Brain microvascular endothelial cell (primary cell): ENCODE data around the gene ANKRD12.

ENCODE experiments used
- DNase-seq: peaks from one replicate; pipeline ENCODE4 v3.0.0-alpha.2; 2020
- H3K27ac ChIP-seq: fragments of 250-450 bp; sonication (Bioruptor Pico); 2 replicates; pipeline ENCODE4 v1.5.1; 2020; ENCODE audit warnings: mild to moderate bottlenecking, moderate library complexity
- H3K27me3 ChIP-seq: fragments of 250-450 bp; sonication (Bioruptor Pico); replicated peaks from 2 replicates; pipeline ENCODE4 v1.5.1; 2020; ENCODE audit warnings: mild to moderate bottlenecking
- H3K36me3 ChIP-seq: fragments of 250-450 bp; sonication (Bioruptor Pico); replicated peaks from 2 replicates; pipeline ENCODE4 v1.5.1; 2020; ENCODE audit warnings: mild to moderate bottlenecking
- H3K4me3 ChIP-seq: 2 replicates; pipeline ENCODE4 v1.5.1; 2011; ENCODE audit warnings: low read depth, mild to moderate bottlenecking, control low read depth, low read length, moderate library complexity
- CTCF ChIP-seq: IDR thresholded peaks from 2 replicates; pipeline ENCODE4 v1.5.1; 2011; ENCODE audit warnings: low read depth, mild to moderate bottlenecking, moderate library complexity, low read length, control low read depth, inconsistent platforms; ENCODE audit errors: missing control alignments
- in situ Hi-C: cut with HindIII; loops from 2 replicates; pipeline ENCODE4 v1.10.0; 2017; ENCODE audit warnings: low sequenced_read_pairs, low pct_ligation_motif_present

The ANKRD12 gene

GRCh38 chr18:9140984-9141383, 4.4 kb downstream of the ANKRD12 start:
- Histone ChIP-seq H3K27me3 (no peaks in the 10 kb centered on the region), H3K36me3 (no peaks in the 10 kb centered on the region), H3K27ac (no peak overlapping the region), H3K4me3 (no peak overlapping the region)
- no peak for TF ChIP-seq CTCF
- no peak for DNase-seq
- in situ Hi-C loops, result no loop called here

- no peak for TF ChIP-seq CTCF
- in situ Hi-C loops, result no loop called here
- no peaks in the 10 kb centered on the region for H3K27me3 ChIP-seq
- no peak for DNase-seq
- H3K27ac ChIP-seq, result no peak overlapping the region
- H3K36me3 ChIP-seq, result no peaks in the 10 kb centered on the region
- H3K4me3 ChIP-seq, result no peak overlapping the region
These were observed 9.6 kb downstream of the ANKRD12 start for GRCh38 chr18:9146224-9146623.

GRCh38 chr18:9147440-9148202, 11.0 kb downstream of the ANKRD12 start:
- peak; percentile 84 for TF ChIP-seq CTCF
- H3K36me3 ChIP-seq, result no peaks in the 10 kb centered on the region
- in situ Hi-C loops, result no loop called here
- no peaks in the 10 kb centered on the region for H3K27me3 ChIP-seq
- peak overlapping the region; percentile 39 for H3K27ac ChIP-seq
- DNase-seq, result peak; percentile 68
- no peak overlapping the region for H3K4me3 ChIP-seq

GRCh38 chr18:9148203-9148552, 11.6 kb downstream of the ANKRD12 start:
- Histone ChIP-seq H3K27ac (no peak overlapping the region), H3K36me3 (no peaks in the 10 kb centered on the region), H3K27me3 (no peaks in the 10 kb centered on the region), H3K4me3 (no peak overlapping the region)
- DNase-seq, result no peak
- in situ Hi-C loops, result no loop called here
- TF ChIP-seq CTCF, result no peak

GRCh38 chr18:9150121-9150520, 13.5 kb downstream of the ANKRD12 start:
- in situ Hi-C loops, result no loop called here
- no peaks in the 10 kb centered on the region for H3K36me3 ChIP-seq
- H3K4me3 ChIP-seq, result no peak overlapping the region
- no peaks in the 10 kb centered on the region for H3K27me3 ChIP-seq
- no peak for TF ChIP-seq CTCF
- H3K27ac ChIP-seq, result no peak overlapping the region
- no peak for DNase-seq

- Histone ChIP-seq H3K27ac (no peak overlapping the region), H3K27me3 (no peaks in the 10 kb centered on the region), H3K36me3 (no peaks in the 10 kb centered on the region), H3K4me3 (no peak overlapping the region)
- no peak for TF ChIP-seq CTCF
- in situ Hi-C loops, result no loop called here
- no peak for DNase-seq
These were observed 16.7 kb downstream of the ANKRD12 start for GRCh38 chr18:9153256-9153655.
